Measurements from ENCODE around the gene RAD51AP1.
A peak's percentile ranks its signal among the peaks of the same experiment; 100 is the strongest.
"Not testable (repeated sequence)": the region's sequence is repeated elsewhere in the genome, so short reads cannot be mapped to it uniquely, and the experiment has no call there.

The RAD51AP1 gene, protein sequence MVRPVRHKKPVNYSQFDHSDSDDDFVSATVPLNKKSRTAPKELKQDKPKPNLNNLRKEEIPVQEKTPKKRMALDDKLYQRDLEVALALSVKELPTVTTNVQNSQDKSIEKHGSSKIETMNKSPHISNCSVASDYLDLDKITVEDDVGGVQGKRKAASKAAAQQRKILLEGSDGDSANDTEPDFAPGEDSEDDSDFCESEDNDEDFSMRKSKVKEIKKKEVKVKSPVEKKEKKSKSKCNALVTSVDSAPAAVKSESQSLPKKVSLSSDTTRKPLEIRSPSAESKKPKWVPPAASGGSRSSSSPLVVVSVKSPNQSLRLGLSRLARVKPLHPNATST

DNA sequence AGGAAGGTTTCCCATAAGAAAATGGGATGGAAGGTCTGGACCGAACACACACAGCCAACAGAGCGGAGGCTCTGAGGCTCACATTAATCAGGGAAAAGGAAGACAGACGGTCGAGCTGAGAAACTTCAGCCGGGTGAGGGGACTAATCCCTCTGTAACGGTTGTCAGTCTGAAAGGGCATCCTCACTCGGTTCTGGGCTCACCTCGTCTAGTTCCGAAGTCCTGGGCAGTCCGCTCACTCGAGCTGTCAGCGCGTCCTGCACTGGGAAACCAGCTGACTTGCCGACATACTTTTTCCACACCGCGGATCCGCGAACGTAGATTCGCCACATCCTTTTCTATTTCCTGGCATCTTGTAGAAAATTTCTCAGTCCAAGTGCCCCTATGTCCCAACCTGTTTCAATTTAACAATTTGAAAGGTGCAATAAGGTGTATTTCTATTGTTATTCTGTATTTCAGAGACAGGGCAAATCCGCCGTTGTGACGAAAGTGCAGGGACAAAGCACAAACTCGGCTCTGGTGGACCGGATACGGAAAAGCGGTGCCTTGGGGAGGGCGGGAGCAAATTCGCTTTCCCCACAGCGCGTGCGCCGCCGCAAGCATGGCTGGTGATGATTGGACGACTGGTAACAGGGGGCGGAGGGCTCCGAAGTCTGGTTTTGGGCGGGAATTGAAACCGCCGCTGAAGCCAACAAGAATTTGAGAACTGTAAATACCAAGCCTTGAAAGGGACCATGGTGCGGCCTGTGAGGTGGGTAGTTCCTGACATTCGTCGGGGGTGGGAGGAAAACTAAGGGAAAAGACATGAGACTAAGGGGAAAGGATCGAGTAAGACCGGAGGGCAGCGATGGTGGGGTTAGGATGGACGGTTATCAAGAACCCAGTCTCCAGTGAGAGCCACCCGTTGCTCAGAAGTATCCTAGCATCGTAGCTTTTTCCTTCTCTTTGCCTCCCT, at the start of gene RAD51AP1:
Gene RAD51AP1, plus strand, starts transcription at position 684 of the 954 bp plus-strand sequence. Its CDS starts 50 bp downstream, at position 734.
- peak; percentile 81 for DNase-seq

DNA sequence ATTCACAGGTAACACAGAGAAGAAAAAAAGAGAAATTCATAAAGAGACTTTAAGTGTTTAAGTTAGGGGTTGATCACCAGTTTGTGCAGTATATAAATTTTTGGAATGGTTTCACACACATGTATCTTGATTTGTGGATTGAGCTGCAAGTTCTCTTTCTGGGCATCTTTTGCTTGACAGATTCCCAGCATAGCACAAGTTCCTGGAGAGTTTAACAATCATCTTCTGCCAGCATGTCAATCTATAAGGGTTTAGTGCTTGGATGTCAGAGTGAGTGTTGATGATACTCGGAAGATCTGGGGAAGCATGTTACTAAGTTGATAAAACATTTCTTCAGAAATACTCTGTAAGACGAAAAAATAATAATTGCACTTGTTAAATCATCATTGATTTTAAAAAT, 49.1 kb upstream of the RAD51AP1 start:
- no peak for DNase-seq

DNA sequence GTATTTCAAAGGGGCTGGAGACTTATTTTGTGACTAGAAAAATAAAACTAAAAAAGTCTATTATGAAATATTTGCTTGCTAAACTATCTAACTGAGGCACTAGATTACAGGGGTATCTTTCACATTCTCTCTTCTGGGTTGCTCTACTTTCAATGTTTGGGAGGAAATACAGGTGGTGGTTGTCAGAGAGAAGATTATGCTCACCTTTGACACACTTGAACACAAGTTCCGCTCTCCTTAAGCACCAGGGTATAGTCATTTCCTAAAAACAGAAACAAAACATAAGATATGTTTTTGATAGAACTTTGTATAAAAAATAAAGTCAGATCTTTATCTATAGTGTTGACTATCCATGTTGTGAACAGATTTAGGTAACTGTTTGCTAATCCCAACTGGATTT, 47.7 kb upstream of the RAD51AP1 start:
- no peak for DNase-seq

DNA sequence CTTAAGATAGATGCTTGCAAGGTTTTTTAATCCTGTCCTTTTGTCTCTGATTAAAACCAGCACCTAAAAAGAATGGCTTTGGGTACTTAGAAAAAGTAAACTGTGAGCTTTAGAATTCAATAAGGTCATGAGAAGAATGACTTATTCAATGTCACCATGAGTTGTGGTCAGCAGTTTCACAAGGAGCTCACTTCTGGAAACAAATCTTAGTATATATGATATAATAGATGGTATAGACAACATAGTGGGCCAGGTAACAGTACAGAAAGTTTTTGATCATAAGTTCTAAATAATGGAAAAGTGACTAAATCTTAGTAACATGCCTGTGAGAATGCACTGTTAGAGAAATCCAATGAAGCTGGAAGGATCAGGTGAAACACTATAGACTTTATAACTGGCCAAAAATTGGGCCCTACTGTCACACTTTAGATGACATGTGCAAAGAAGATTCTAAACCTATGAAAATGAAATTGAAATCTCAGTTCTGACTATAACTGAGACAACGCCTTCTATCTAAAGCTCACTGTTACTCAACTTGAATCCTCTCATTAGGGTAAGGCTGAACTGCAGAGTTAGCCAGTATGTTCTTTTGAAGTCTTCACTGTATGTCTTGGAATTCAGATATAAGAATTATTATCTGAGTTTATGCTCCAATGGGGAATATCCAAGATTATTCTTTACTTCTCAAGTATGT, 42.4 kb upstream of the RAD51AP1 start:
- no peak for DNase-seq

DNA sequence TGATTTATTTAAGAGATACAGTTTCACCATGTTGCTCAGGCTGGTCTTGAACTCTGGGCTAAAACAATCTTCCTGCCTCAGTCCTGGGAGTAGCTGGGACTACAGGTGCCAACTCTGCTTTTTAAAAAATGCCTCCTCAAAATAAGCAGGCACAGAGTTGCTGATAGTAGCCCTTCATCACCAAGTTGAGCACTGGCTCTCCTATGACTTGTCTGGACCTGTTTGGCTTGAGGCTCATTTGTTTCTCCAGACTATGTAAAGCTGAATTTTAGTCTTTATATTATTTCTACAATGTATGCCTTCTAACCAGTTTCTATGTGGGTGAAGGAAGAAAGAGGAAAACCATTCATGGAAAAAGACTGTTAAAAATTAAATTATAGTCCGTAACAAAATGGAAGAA, 39.5 kb upstream of the RAD51AP1 start:
- DNase-seq = no peak

DNA sequence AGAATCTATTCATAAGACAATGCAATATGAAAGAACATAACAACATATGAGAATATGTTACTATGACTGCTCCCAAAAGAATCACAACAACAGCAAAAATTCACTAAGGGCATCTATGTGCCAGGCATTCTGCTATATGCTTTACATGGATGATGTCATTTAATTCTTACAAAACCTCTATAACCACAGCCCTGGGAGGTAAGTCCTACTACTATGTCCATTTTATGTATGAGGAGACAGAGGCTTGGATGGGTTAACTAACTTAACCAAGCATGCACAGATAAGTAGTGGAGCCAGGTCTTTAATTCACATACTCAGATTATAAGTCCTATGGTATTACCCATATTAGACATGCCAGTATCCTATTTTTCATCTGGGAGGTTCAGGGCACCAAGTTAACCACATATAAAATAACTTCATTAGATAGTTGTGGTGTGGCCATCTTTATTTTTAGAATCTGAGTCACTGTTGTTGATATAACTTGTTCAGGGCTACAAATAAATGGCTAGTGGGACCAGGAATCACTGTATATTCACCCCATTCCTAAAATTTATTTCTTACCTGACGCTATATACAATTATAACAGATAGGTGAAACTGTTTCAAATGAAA, 33.2 kb upstream of the RAD51AP1 start:
- no peak for DNase-seq

DNA sequence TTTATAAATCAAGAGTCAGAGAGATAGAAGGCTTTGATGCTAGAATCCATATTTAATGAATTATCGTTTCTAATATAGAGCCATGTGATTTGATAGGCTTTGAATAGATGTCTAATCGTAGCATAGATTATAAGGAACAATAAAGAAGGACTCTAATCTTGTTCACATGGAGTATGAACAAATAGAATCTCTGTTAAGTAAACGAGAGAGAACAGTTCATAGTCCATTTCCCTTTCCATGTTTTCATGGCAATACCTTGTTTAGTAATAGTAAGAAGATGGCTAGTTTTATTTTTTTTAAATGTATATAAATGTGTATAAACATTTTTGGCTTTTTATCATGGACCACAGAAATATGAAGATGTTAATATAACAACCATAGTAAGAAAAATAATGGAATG, 32.3 kb upstream of the RAD51AP1 start:
- DNase-seq = no peak

DNA sequence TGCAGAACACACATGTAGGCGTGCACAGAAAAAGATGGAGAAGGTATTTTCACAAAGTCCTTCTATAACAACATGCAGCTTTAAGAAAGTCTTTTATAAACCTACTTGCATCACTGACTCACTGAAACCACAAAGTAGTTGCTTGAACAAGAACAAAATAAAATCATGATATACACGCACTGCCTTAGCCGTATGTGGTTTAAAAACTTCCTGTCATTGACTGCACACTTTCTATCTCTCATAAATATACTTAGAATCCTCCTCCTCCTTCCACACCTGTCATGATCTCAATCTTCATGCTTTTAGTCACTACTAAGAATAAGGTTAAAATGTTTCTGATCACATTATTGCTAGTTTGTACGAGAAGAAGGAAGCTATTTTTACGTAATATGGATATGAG, 31.8 kb upstream of the RAD51AP1 start:
- no peak for DNase-seq

DNA sequence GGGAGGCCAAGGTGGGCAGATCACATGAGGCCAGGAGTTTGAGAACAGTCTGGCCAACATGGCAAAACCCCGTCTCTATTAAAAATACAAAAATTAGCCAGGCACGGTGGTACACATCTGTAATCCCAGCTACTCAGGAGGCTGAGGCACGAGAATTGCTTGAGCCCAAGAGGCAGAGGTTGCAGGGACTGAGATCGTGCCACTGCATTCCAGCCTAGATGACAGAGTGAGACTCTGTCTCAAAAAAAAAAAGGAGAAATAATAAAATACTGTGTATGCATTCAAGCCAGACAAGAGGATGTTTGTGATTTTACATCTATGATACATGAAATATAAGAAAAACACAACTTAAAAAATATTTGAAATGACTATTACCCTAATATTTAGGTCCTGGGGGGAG, 30.2 kb upstream of the RAD51AP1 start:
- DNase-seq = not testable (repeated sequence)

DNA sequence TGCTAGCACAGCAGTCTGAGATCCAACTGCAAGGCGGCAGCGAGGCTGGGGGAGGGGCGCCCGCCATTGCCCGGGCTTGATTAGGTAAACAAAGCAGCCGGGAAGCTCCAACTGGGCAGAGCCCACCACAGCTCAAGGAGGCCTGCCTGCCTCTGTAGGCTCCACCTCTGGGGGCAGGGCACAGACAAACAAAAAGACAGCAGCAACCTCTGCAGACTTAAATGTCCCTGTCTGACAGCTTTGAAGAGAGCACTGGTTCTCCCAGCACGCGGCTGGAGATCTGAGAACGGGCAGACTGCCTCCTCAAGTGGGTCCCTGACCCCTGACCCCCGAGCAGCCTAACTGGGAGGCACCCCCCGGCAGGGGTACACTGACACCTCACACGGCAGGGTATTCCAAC, 29.4 kb upstream of the RAD51AP1 start:
- not testable (repeated sequence) for DNase-seq

DNA sequence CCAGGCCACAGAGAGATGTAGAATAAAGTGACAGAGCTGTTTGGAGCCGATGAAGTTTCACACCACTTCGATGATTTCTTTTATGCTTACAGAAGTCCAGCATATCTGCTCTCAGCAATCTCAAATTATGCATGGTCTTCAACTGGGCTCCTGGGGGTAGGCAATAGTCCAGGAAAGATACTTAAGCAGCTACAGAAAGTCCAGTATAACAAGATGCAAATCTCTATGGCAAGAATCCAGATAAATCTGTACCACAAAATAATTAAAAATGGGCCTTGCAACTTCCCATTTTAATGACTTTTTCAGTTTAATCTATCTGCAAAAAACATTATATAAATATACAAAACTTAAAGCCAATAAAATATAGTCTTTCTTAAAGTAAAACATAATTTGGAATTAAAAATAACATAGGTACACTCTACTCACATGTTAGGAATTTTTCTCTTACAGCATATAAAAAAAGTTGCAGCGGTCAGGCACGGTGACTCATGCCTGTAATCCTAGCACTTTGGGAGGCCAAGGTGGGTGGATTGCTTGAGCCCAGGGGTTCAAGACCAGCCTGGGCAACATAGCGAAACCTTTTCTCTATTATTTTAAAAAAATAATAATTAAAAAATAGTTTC, 20.5 kb upstream of the RAD51AP1 start:
- DNase-seq = no peak

DNA sequence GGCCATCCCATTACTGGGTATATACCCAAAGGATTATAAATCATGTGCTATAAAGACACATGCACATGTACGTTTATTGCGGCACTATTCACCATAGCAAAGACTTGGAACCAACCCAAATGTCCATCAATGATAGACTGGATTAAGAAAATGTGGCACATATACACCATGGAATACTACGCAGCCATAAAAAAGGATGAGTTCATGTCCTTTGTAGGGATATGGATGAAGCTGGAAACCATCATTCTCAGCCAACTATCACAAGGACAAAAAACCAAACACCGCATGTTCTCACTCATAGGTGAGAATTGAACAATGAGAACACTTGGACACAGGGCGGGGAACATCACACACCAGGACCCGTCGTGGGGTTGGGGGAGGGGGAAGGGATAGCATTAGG, 15.2 kb upstream of the RAD51AP1 start:
- not testable (repeated sequence) for DNase-seq

DNA sequence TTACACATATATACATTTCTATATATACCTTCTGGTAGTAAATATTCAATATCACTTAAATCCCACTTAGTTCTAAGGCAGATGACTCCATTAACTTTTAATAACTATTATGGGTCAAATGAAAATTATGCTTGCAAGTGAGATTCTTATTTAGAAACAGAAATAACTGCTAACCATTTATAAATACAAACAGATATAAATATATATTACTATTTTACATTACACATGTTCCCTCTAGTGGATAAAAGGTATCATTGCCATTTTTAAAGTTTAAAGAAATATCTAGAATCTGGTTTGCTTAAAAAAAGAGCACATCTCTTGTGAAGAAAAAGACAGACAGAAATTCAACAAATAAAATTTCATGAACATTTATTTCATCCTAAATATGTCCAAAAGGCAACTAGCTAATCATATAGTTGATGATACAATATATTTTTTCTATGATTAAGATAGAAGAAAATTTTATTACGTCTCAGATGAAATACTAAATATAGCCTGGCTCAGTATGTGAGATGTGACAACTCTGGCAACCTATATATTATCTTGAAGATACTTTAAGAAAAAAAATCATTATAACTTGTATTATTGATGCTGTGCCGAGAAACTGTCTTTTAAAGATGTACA, 11.7 kb upstream of the RAD51AP1 start:
- no peak for DNase-seq

DNA sequence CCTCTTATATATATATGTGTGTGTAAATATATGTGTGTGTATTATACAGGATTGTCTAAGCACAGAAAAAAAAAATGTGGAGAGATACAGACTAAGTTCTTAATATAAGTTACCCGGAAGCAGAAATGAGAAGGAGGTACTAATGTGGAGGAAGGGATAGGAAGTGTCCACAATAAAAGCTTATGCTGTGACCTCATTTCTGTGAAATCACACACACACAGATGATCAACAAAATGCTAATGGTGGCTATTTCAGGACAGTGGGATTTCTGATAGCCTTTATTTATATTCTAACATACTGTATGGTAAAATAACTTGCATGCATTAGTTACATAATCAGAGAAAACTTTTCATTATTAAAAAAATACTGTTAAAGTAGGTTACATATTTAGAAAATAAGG, 8.5 kb upstream of the RAD51AP1 start:
- no peak for DNase-seq

DNA sequence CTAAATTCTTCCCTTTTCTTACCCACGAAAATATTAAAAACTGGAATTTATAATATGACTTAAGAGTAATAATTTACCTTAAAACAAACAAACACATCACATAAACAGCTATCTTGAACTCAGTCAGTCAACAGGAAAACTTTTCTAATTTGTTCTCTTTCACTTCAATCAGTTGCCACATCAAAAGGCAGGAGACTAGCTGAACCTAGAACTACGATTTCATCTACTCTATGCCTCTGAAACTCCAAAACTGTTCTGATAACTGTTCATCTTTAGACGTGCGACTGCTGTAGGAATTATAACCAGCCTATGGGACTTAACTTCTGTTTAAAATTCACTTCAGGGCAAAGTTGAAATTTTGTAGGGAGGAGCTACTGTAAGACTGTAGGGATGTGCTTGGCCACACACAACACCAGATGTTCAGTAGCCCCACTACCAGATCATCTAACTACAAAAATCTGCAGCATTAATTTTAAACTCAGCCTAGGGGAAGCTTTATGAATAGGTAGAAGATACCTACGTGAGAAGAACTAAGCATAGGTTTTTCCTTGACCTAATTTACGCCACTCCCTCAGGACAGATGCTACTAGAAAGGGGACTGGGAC, 7.6 kb upstream of the RAD51AP1 start:
- no peak for DNase-seq

DNA sequence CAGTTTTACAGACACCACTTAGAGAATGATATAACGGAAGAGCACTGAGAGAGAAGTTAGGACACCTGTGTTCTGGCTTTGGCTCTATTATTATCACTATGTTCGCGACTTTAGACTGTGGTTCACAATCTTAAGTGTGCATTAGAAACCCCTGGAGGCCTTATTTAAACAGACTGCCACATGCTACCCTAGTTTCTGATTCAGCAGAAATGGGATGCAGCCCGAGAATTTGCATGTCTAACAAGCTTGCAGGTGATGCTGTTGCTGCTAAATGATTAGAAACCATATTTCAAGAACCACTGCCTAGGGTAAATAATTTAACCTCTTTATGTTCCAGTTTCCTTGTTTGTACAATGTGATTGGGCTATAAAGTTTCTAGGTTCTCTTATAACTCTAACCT, 3.6 kb upstream of the RAD51AP1 start:
- no peak for DNase-seq

DNA sequence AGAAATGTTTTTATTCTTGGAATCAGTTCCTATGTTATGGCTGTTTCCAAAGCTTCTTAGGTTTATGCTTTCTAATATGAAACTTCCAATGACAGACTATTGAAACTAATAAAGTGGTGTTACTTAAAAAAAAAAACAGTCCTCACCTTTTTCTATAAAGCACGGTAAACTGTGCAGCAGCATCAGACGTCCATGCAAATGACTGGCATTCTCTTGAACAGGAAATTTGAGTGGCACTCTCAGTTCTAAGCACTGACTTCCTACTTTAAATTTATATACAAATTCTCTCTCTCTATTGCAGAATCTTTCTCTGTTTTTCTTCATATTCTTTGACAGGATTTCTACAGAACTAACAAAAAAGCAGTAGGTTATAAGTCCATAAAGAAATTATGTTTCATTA, 2.8 kb upstream of the RAD51AP1 start:
- DNase-seq = no peak

DNA sequence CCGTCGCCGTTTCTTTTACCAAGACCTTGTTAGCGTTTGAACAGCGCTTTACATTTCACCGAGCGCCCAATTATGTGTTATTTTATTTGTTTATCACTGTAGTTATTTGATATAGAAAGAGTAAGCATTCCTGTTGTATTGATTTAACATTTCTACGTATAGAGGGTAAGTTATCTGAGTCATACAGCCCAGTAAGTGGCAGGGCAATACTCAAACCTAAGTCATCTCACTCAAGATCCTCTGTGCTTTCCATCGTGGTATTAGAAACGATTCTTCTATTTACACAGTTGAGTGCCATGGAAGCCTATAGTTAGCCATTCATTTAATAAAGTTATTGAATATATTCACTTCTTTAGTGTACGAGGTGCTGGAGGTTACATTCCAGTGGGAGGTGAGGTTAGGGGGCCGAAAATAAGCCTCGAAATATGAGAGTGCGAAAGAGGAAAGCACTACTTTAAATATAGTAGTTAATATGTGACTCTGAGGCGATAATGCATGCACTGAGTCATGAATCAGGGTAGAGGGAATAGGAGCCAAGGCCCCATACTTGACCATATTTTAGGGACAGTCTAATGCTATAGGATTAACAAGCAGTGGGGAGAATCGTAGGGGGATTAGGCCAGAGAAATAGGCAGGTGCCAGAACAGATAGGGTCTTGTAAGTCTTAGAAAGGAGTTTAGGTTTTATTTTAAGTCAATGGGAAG, 629 bp downstream of the RAD51AP1 start:
- DNase-seq = no peak

DNA sequence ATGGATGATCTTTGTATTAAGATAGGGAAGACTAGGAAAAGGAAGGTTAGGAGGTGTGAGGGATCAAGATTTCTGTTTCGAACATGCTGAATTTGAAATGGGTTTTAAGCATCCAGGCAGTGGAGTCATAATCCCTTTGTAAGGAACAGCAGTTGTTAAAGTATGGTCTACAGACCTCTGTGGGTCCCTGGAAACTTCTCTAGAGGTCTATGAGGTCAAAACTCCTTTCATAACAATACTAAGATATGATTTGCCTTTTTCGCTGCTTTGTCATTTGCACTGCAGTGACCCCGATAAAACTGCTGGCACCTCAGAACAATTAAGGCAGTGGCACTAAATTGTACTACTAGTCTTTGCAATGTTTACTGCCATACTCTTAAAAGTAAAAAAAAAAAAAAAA, 1.5 kb downstream of the RAD51AP1 start:
- DNase-seq = no peak

DNA sequence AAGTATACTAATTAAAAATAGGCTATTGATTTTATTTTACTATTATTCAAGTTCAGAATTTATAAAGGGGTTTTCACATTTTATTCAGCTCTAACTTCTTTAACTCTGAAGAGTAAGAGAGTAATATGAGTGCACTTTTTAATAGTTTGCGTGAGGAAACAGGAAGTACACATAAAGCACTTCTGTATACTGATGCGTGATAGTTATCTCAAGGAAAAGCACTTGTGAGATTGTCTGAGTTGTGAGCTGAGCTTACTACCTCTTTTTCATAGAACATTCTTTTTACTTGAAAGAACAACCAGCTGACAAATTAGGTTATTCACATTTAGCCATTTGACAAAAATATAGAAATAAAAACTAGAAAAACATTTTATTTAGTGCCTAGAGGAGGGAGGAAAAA, 1.9 kb downstream of the RAD51AP1 start:
- DNase-seq = no peak

DNA sequence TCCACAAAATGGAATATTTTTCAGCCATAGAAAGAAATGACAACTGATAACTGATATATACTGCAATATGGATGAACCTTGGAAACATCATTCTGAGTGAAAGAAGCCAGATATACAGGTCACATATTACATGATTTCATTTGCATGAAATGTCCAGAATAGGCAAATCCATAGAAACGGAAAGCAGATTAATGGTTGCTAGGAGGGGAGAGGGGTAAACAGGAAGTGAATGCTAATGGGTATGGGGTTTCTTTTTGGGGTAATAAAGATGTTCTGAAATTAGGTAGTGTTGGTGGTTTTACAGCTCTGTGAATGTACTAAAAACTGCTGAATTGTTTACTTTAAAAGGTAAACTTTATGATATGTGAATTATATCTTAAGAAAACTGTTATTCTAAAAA, 6.5 kb downstream of the RAD51AP1 start:
- no peak for DNase-seq
